B cell (primary cell): Measurements from ENCODE around the gene TET3. TPM values are rescaled to one million over a fixed set of nuclear protein-coding genes. Genes with fewer than 3 reads are reported as not detected.

ENCODE experiments used
- ATAC-seq: fragments of 200-7000 bp; cut with Tn5 transposase; one replicate; pipeline ENCODE4 v1.10.0; 2021; ENCODE audit warnings: low read depth, mild to moderate bottlenecking, moderate number of reproducible peaks, moderate library complexity
- CTCF ChIA-PET: fragments of 350-600 bp; sonication (Branson Sonifier 250); formaldehyde crosslinking; loops from one replicate; lab custom pipeline; 2021; ENCODE audit warnings: antibody characterized with exemption, inconsistent platforms; lab: Charles Lee
- POLR2A ChIA-PET: fragments of 350-600 bp; sonication (Branson Sonifier 250); formaldehyde crosslinking; loops from one replicate; lab custom pipeline; 2021; ENCODE audit warnings: antibody characterized with exemption; lab: Charles Lee
- DNase-seq: peaks from one replicate; pipeline ENCODE4 v3.0.0; 2013
- H2AFZ ChIP-seq: 2 replicates; pipeline ENCODE4 v1.6.1; 2012; ENCODE audit warnings: mild to moderate bottlenecking, low read depth, low read length; ENCODE audit not compliant: insufficient read depth, poor library complexity, severe bottlenecking
- H3K27ac ChIP-seq, 2 donors: 1 replicate in 1 of 2; 2 replicates in 1 of 2; pipeline ENCODE4 v1.5.1; 2012 to 2013; ENCODE audit warnings: low read length in 2 of 2, mild to moderate bottlenecking in 2 of 2, moderate library complexity in 1 of 2
- H3K27me3 ChIP-seq, 4 experiments: fragments of 200-600 bp in 1 of 4; sonication (generic) in 1 of 4; replicated peaks in 1 of 4; 1 replicate in 2 of 4; 2 replicates in 2 of 4; pipeline versions ENCODE4 v1.6.1 to v1.7.0; 2013 to 2016; ENCODE audit warnings: low read length in 3 of 4, mild to moderate bottlenecking in 2 of 4, mixed read lengths in 1 of 4, moderate library complexity in 1 of 4; ENCODE audit not compliant: insufficient read depth in 4 of 4, control insufficient read depth in 3 of 4; ENCODE audit errors: control extremely low read depth in 1 of 4
- H3K36me3 ChIP-seq, 2 experiments: replicated peaks in 1 of 2; 1 replicate in 1 of 2; 2 replicates in 1 of 2; pipeline versions ENCODE4 v1.6.1 to v1.7.1; 2013; ENCODE audit warnings: low read length in 1 of 2; ENCODE audit not compliant: insufficient read depth in 2 of 2, control insufficient read depth in 1 of 2; ENCODE audit errors: control extremely low read depth in 1 of 2, extremely low read depth in 1 of 2
- H3K4me1 ChIP-seq, 2 donors: fragments of 200-600 bp in 1 of 2; sonication (generic) in 1 of 2; 1 replicate in 1 of 2; 2 replicates in 1 of 2; pipeline versions ENCODE4 v1.5.1 to v1.6.1; 2013 to 2017; ENCODE audit warnings: low read length in 2 of 2; ENCODE audit not compliant: control insufficient read depth in 2 of 2, insufficient read depth in 2 of 2
- H3K4me2 ChIP-seq: replicated peaks from 2 replicates; pipeline ENCODE3; 2012; ENCODE audit warnings: mild to moderate bottlenecking, low read depth, low read length; ENCODE audit not compliant: poor library complexity, severe bottlenecking
- H3K4me3 ChIP-seq, 5 experiments: fragments of 200-600 bp in 1 of 5; sonication (generic) in 1 of 5; 1 replicate in 3 of 5; 2 replicates in 2 of 5; pipeline versions ENCODE4 v1.5.1 to v1.7.0; 2011 to 2016; ENCODE audit warnings: low read length in 4 of 5, mild to moderate bottlenecking in 4 of 5, low read depth in 2 of 5, control low read depth in 1 of 5, moderate library complexity in 1 of 5; ENCODE audit not compliant: insufficient read depth in 1 of 5; ENCODE audit errors: control extremely low read depth in 1 of 5, extremely low read depth in 1 of 5
- H3K79me2 ChIP-seq: fragments of 200-600 bp; sonication (generic); one replicate; pipeline ENCODE4 v1.6.0; 2016; ENCODE audit warnings: low read length; ENCODE audit not compliant: control insufficient read depth, insufficient read depth
- H3K9ac ChIP-seq: fragments of 200-600 bp; sonication (generic); 2 replicates; pipeline ENCODE4 v1.6.1; 2017; ENCODE audit warnings: mild to moderate bottlenecking, low read length, moderate library complexity
- H3K9me3 ChIP-seq, 3 donors: one replicate each; pipeline versions ENCODE4 v1.6.1 to v1.7.1; 2013; ENCODE audit warnings: low read length in 2 of 3; ENCODE audit not compliant: control insufficient read depth in 2 of 3, insufficient read depth in 1 of 3; ENCODE audit errors: control extremely low read depth in 1 of 3
- H4K20me1 ChIP-seq: 2 replicates; pipeline ENCODE4 v1.6.0; 2012; ENCODE audit warnings: mild to moderate bottlenecking, low read length; ENCODE audit not compliant: insufficient read depth, control insufficient read depth, poor library complexity, severe bottlenecking
- H3K27ac Mint-ChIP-seq: one replicate; pipeline ENCODE4 v1.8.0; 2021; ENCODE audit warnings: mixed read lengths
- H3K27me3 Mint-ChIP-seq: one replicate; pipeline ENCODE4 v1.8.0; 2021; ENCODE audit warnings: mixed read lengths
- H3K4me1 Mint-ChIP-seq: one replicate; pipeline ENCODE4 v1.8.0; 2021; ENCODE audit warnings: mixed read lengths
- H3K4me3 Mint-ChIP-seq: one replicate; pipeline ENCODE4 v1.8.0; 2021; ENCODE audit warnings: mixed read lengths
- H3K9me3 Mint-ChIP-seq: one replicate; pipeline ENCODE4 v1.8.0; 2022; ENCODE audit warnings: mixed read lengths; ENCODE audit not compliant: insufficient read depth
- CTCF ChIP-seq: fragments of 200-600 bp; IDR thresholded peaks from one replicate; pipeline ENCODE4 v1.8.0; 2022; ENCODE audit warnings: antibody characterized with exemption, mild to moderate bottlenecking
- EZH2 ChIP-seq: IDR thresholded peaks from 2 replicates; pipeline ENCODE4 v1.6.1; 2012; ENCODE audit warnings: borderline replicate concordance, low read depth, mild to moderate bottlenecking, moderate library complexity, low read length; ENCODE audit not compliant: insufficient read depth, poor library complexity, severe bottlenecking
- WGBS: methylation state at CpG from one replicate; pipeline ENCODE4 v1.1.5; 2013; ENCODE audit warnings: missing lambda C conversion rate; ENCODE audit not compliant: insufficient coverage; 5-methylcytosine and 5-hydroxymethylcytosine counted together
- intact Hi-C: fragments of 100-400 bp; cut with micrococcal nuclease; formaldehyde crosslinking; loops from one replicate; pipeline ENCODE4 v1.10.0; 2022
- polyA plus RNA-seq: library from polyadenylated mRNA; depleted of rRNA; stranded (reverse); fragments of >200 nt; gene quantifications from 2 replicates; pipeline ENCODE4 v1.2.3, GENCODE V29; 2012
- total RNA-seq, 2 donors: library from RNA; stranded (reverse); fragments of 120-200 nt in 1 of 2; gene quantifications; 1 replicate in 1 of 2; 2 replicates in 1 of 2; pipeline versions ENCODE4 v1.2.3 to v1.2.4, GENCODE V29; 2013 to 2022

TET3 gene
- total and polyA plus RNA-seq, 2 donors (not counting 1 experiment from before 2014, with no cell fraction given): 4.7 to 43.9 TPM

- peaks cover 4 to 36% of the 10 kb centered on the region in 2 experiments for H3K36me3 ChIP-seq
- H3K9me3 Mint-ChIP-seq: peaks cover 4% of the 10 kb centered on the region
- H3K9ac ChIP-seq: peak overlapping the region; percentile 71
- peaks cover 42 to 59% of the 10 kb centered on the region in 2 donors for H3K4me1 ChIP-seq
- H3K4me1 Mint-ChIP-seq: peaks cover 69% of the 10 kb centered on the region
- H3K9me3 ChIP-seq: peaks cover 0 to 14% (median 5%) of the 10 kb centered on the region in 3 donors
- 41% methylated on average over 22 of the region's 24 CpGs for WGBS
- H3K4me3 Mint-ChIP-seq: peak overlapping the region; percentile 82
- TF ChIP-seq CTCF (no peak), EZH2 (no peak)
- no peak for DNase-seq
- H3K27ac Mint-ChIP-seq: peak overlapping the region; percentile 59
- ChIA-PET POLR2A (interaction anchor here (1.0 kb wide), 1 partner anchor 60 kb away, joined by 5 read pairs; no protein-coding TSS in a partner anchor), CTCF (interaction anchor here (0.6 to 4.0 kb wide), 11 partner anchors 9 to 351 kb away, joined by 3 to 19 read pairs (median 3); partner anchors contain the start of gene STAMBP)
- no peak overlapping the region for H2AFZ ChIP-seq
- intact Hi-C loops: loop anchor here (5.0 kb wide), 1 partner anchor 80 kb away; no protein-coding TSS in a partner anchor
- H3K4me2 ChIP-seq: peak overlapping the region; percentile 76
- ATAC-seq: no peak
- H3K27ac ChIP-seq: peak overlapping the region in 1 of 2 donors; percentile 17
- H3K79me2 ChIP-seq: peaks cover 68% of the 10 kb centered on the region
- no peaks in the 10 kb centered on the region for H3K27me3 Mint-ChIP-seq
- H4K20me1 ChIP-seq: peaks cover 66% of the 10 kb centered on the region
- H3K4me3 ChIP-seq: peak overlapping the region in 4 of 5 experiments; percentile 14 to 64 (median 32)
- H3K27me3 ChIP-seq: no peaks in the 10 kb centered on the region
These were observed 2.6 kb downstream of the TET3 start for GRCh38 chr2:73987109-73987947.
